ENCODE results near the gene SLC2A11.

Gene SLC2A11

GRCh38 chr22:23827351-23827995 is 30.2 kb upstream of the SLC2A11 start:
- Mint-ChIP-seq H3K9me3 (no peaks in the 10 kb centered on the region), H3K36me3 (ENCODE audit: low read depth) (peaks cover 30% of the 10 kb centered on the region), H3K4me1 (peaks cover 5% of the 10 kb centered on the region), H3K4me3 (no peak overlapping the region), H3K27me3 (no peaks in the 10 kb centered on the region), H3K27ac (no peak overlapping the region)
- DNase-seq (no peak), ATAC-seq (no peak)

GRCh38 chr22:23828800-23829680 is 28.6 kb upstream of the SLC2A11 start:
- H3K27ac Mint-ChIP-seq = no peak overlapping the region
- DNase-seq = no peak
- peaks cover 19% of the 10 kb centered on the region for H3K36me3 Mint-ChIP-seq (ENCODE audit: low read depth)
- peaks cover 5% of the 10 kb centered on the region for H3K4me1 Mint-ChIP-seq
- no peak overlapping the region for H3K4me3 Mint-ChIP-seq
- no peaks in the 10 kb centered on the region for H3K9me3 Mint-ChIP-seq
- no peaks in the 10 kb centered on the region for H3K27me3 Mint-ChIP-seq
- no peak for ATAC-seq

- Mint-ChIP-seq H3K27ac (no peak overlapping the region), H3K36me3 (ENCODE audit: low read depth) (peaks cover 17% of the 10 kb centered on the region)
These were observed 27.8 kb upstream of the SLC2A11 start for GRCh38 chr22:23829845-23830372.

GRCh38 chr22:23831261-23831660 is 26.4 kb upstream of the SLC2A11 start:
- DNase-seq = no peak
- no peaks in the 10 kb centered on the region for H3K9me3 Mint-ChIP-seq
- H3K4me3 Mint-ChIP-seq = no peak overlapping the region
- peaks cover 5% of the 10 kb centered on the region for H3K4me1 Mint-ChIP-seq
- no peak overlapping the region for H3K27ac Mint-ChIP-seq
- no peaks in the 10 kb centered on the region for H3K27me3 Mint-ChIP-seq
- ATAC-seq = no peak
- H3K36me3 Mint-ChIP-seq (ENCODE audit: low read depth) = peaks cover 17% of the 10 kb centered on the region

More at GRCh38 chr22:23829845-23830372, 27.8 kb upstream of the SLC2A11 start:
- no peak for ATAC-seq
- H3K4me3 Mint-ChIP-seq = no peak overlapping the region
- H3K27me3 Mint-ChIP-seq = no peaks in the 10 kb centered on the region
- no peak for DNase-seq
- no peaks in the 10 kb centered on the region for H3K9me3 Mint-ChIP-seq
- H3K4me1 Mint-ChIP-seq = peaks cover 5% of the 10 kb centered on the region

GRCh38 chr22:23831781-23832180 is 25.9 kb upstream of the SLC2A11 start:
- Mint-ChIP-seq H3K36me3 (ENCODE audit: low read depth) (peaks cover 16% of the 10 kb centered on the region), H3K27ac (no peak overlapping the region), H3K9me3 (no peaks in the 10 kb centered on the region), H3K4me3 (no peak overlapping the region), H3K27me3 (no peaks in the 10 kb centered on the region), H3K4me1 (peaks cover 6% of the 10 kb centered on the region)
- DNase-seq = no peak
- ATAC-seq = no peak

- peaks cover 10% of the 10 kb centered on the region for H3K4me1 Mint-ChIP-seq
- H3K9me3 Mint-ChIP-seq = no peaks in the 10 kb centered on the region
- H3K36me3 Mint-ChIP-seq (ENCODE audit: low read depth) = peaks cover 18% of the 10 kb centered on the region
- ATAC-seq = no peak
- no peaks in the 10 kb centered on the region for H3K27me3 Mint-ChIP-seq
- no peak for DNase-seq
- no peak overlapping the region for H3K4me3 Mint-ChIP-seq
- H3K27ac Mint-ChIP-seq = no peak overlapping the region
These were observed 25.3 kb upstream of the SLC2A11 start for GRCh38 chr22:23832226-23833016.

GRCh38 chr22:23833017-23833751 is 24.5 kb upstream of the SLC2A11 start:
- Mint-ChIP-seq H3K27me3 (no peaks in the 10 kb centered on the region), H3K27ac (no peak overlapping the region), H3K4me1 (peaks cover 15% of the 10 kb centered on the region), H3K36me3 (ENCODE audit: low read depth) (peaks cover 18% of the 10 kb centered on the region), H3K9me3 (no peaks in the 10 kb centered on the region), H3K4me3 (no peak overlapping the region)
- ATAC-seq (no peak), DNase-seq (no peak)

- no peak overlapping the region for H3K4me3 Mint-ChIP-seq
- H3K4me1 Mint-ChIP-seq = peaks cover 19% of the 10 kb centered on the region
- H3K36me3 Mint-ChIP-seq (ENCODE audit: low read depth) = peaks cover 17% of the 10 kb centered on the region
- H3K27ac Mint-ChIP-seq = no peak overlapping the region
- no peaks in the 10 kb centered on the region for H3K9me3 Mint-ChIP-seq
- DNase-seq (no peak), ATAC-seq (no peak)
- peaks cover 1% of the 10 kb centered on the region for H3K27me3 Mint-ChIP-seq
These were observed 23.8 kb upstream of the SLC2A11 start for GRCh38 chr22:23833911-23834317.

- Mint-ChIP-seq H3K36me3 (ENCODE audit: low read depth) (peaks cover 18% of the 10 kb centered on the region), H3K27me3 (peaks cover 3% of the 10 kb centered on the region), H3K4me3 (no peak overlapping the region), H3K27ac (no peak overlapping the region), H3K9me3 (no peaks in the 10 kb centered on the region), H3K4me1 (peaks cover 24% of the 10 kb centered on the region)
- ATAC-seq (no peak), DNase-seq (no peak)
These were observed 23.3 kb upstream of the SLC2A11 start for GRCh38 chr22:23834406-23834792.

GRCh38 chr22:23834793-23835483 is 22.7 kb upstream of the SLC2A11 start:
- DNase-seq (no peak), ATAC-seq (no peak)
- H3K27ac Mint-ChIP-seq = no peak overlapping the region
- H3K9me3 Mint-ChIP-seq = no peaks in the 10 kb centered on the region
- peaks cover 3% of the 10 kb centered on the region for H3K27me3 Mint-ChIP-seq
- peaks cover 28% of the 10 kb centered on the region for H3K4me1 Mint-ChIP-seq
- H3K4me3 Mint-ChIP-seq = no peak overlapping the region
- H3K36me3 Mint-ChIP-seq (ENCODE audit: low read depth) = peaks cover 18% of the 10 kb centered on the region

- Mint-ChIP-seq H3K27ac (no peak overlapping the region), H3K4me3 (no peak overlapping the region), H3K36me3 (ENCODE audit: low read depth) (peaks cover 15% of the 10 kb centered on the region), H3K27me3 (peaks cover 3% of the 10 kb centered on the region), H3K4me1 (peaks cover 28% of the 10 kb centered on the region), H3K9me3 (no peaks in the 10 kb centered on the region)
- ATAC-seq = no peak
- DNase-seq = no peak
These were observed 22.1 kb upstream of the SLC2A11 start for GRCh38 chr22:23835484-23836144.

- DNase-seq (no peak), ATAC-seq (no peak)
- Mint-ChIP-seq H3K9me3 (no peaks in the 10 kb centered on the region), H3K36me3 (ENCODE audit: low read depth) (peaks cover 10% of the 10 kb centered on the region), H3K4me3 (peak overlapping the region; percentile 21), H3K4me1 (peaks cover 28% of the 10 kb centered on the region), H3K27ac (no peak overlapping the region), H3K27me3 (peaks cover 3% of the 10 kb centered on the region)
These were observed 21.4 kb upstream of the SLC2A11 start for GRCh38 chr22:23836281-23836680.
